ENCODE measurements around the gene NEMP1.

Gene NEMP1

GRCh38 chr12:57093415-57094207, 15.0 kb upstream of the NEMP1 start:
- TF ChIP-seq, protein P1, sequence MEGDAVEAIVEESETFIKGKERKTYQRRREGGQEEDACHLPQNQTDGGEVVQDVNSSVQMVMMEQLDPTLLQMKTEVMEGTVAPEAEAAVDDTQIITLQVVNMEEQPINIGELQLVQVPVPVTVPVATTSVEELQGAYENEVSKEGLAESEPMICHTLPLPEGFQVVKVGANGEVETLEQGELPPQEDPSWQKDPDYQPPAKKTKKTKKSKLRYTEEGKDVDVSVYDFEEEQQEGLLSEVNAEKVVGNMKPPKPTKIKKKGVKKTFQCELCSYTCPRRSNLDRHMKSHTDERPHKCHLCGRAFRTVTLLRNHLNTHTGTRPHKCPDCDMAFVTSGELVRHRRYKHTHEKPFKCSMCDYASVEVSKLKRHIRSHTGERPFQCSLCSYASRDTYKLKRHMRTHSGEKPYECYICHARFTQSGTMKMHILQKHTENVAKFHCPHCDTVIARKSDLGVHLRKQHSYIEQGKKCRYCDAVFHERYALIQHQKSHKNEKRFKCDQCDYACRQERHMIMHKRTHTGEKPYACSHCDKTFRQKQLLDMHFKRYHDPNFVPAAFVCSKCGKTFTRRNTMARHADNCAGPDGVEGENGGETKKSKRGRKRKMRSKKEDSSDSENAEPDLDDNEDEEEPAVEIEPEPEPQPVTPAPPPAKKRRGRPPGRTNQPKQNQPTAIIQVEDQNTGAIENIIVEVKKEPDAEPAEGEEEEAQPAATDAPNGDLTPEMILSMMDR (conservative IDR thresholded peaks at IDR 0.05; ENCODE audit: low read depth, low read length) = peak; percentile 73
- no peak for DNase-seq (ENCODE audit: low read depth)

DNA sequence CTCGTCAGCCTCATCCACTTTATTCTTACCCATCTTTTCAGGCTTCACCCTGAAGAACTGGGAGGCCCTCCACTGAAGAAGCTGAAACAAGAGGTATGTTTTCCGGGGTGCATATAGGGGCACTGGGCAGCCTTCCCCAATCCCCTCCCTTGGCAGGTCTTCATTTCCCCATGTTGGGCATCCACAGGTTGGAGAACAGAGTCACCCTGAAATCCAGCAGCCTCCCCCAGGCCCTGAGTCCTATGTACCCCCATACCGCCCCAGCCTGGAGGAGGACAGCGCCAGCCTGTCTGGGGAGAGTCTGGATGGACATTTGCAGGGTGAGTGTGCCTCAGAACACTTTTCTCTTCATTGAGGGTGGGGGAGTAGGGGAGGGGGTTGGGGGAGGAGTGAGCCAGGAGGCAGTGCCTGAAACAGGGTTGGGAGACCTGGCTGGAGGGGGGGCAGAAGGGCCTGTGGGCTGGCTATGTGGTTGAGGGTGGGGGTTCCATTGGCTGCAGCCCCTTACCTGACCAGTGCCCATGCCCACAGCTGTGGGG, 14.4 kb upstream of the NEMP1 start:
- TF ChIP-seq, protein P1 (conservative IDR thresholded peaks at IDR 0.05; ENCODE audit: low read depth, low read length) = no peak
- no peak overlapping the region for H3K4me3 ChIP-seq (ENCODE audit: low read length)
- no peak for DNase-seq (ENCODE audit: low read depth)

More at GRCh38 chr12:57093415-57094207, 15.0 kb upstream of the NEMP1 start:
- no peak overlapping the region for H3K4me3 ChIP-seq (ENCODE audit: low read length)

GRCh38 chr12:57092529-57092862, 13.9 kb upstream of the NEMP1 start:
- TF ChIP-seq, protein P1 (conservative IDR thresholded peaks at IDR 0.05; ENCODE audit: low read depth, low read length) = no peak
- no peak for DNase-seq (ENCODE audit: low read depth)
- no peak overlapping the region for H3K4me3 ChIP-seq (ENCODE audit: low read length)

GRCh38 chr12:57091638-57092528, 13.3 kb upstream of the NEMP1 start:
- TF ChIP-seq, protein P1 (conservative IDR thresholded peaks at IDR 0.05; ENCODE audit: low read depth, low read length) = no peak
- no peak overlapping the region for H3K4me3 ChIP-seq (ENCODE audit: low read length)
- no peak for DNase-seq (ENCODE audit: low read depth)

GRCh38 chr12:57090924-57091637, 12.5 kb upstream of the NEMP1 start:
- peak overlapping the region; percentile 87 for H3K4me3 ChIP-seq (ENCODE audit: low read length)
- TF ChIP-seq, protein P1 (conservative IDR thresholded peaks at IDR 0.05; ENCODE audit: low read depth, low read length) = peak; percentile 14
- no peak for DNase-seq (ENCODE audit: low read depth)

DNA sequence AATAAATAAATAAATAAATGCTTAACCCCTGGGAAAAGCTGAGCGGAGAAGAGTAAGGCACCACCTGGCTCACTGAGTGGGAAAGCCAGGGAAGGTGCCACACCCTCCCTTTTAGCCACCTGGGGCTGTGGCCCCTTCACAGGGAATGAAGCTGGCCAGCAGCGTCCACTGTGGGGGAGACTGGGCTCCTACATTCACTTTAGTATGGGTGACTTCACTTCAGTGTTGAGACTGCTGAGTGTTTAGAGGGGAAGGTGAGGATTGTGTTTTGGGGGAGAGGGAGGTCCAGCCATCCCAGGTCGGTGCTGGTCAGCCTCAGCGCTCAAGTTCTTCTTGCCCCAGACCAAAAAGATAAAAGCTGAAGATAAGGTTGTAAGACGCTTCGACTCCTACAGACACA, 11.9 kb upstream of the NEMP1 start:
- DNase-seq (ENCODE audit: low read depth) = no peak

More for the DNA sequence above, 11.9 kb upstream of the NEMP1 start:
- TF ChIP-seq, protein P1 (conservative IDR thresholded peaks at IDR 0.05; ENCODE audit: low read depth, low read length) = no peak
- peak overlapping the region; percentile 87 for H3K4me3 ChIP-seq (ENCODE audit: low read length)

Measured in retinal pigment epithelial cell (primary cell).